ENCODE data around the gene PFAS. TPM values are rescaled to one million over a fixed set of nuclear protein-coding genes. Genes with fewer than 3 reads are reported as not detected.

Gene PFAS
- total RNA-seq, 1 experiment from 2014 or later: 80.6 TPM

DNA sequence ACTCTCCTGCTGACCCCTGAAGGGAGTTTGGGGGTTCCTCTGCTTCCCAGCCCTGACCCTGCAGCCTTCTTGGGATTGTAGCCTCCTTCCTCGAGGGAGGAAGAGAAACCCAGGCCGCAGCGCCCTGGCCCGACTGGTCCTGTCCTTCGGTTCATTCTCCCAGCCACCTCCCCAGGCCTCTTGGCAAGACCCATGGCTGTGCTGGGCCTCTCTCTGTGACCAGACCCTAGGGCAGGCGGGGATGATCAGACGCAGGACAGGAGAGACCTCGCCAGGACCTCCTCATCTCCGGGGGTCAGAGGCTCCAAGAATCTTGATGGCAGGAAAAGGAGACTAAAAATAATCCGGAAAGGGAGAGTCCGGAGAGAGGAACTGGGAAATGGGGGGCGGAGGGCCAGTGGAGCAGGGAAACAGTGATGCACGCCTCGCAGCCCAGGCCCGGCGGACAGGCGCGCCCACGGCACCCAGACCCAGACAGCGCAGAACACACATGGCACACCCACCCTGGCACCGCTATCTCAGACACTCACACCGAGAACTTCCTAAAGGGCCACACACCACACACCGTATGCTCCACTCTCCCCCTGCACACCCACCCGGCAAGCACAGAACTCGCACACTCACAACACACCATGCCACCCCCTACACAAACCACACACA, 62.2 kb downstream of the PFAS start:
- no peaks in the 10 kb centered on the region; the same call in 1 of the 2 replicates for H3K27me3 ChIP-seq (ENCODE audit: insufficient read depth, low read length)
- CTCF ChIA-PET: no interaction called here
- H3K4me2 ChIP-seq (ENCODE audit: low read length): no peak overlapping the region
- ATAC-seq: no peak
- no peak for TF ChIP-seq ZFX (IDR thresholded peaks at IDR 0.05)
- TF ChIP-seq MAX (IDR thresholded peaks at IDR 0.05): no peak
- no peak for TF ChIP-seq POLR2A (IDR thresholded peaks at IDR 0.05; ENCODE audit: borderline replicate concordance, extremely low read depth, insufficient read depth, insufficient read length)
- TF ChIP-seq, protein P1, sequence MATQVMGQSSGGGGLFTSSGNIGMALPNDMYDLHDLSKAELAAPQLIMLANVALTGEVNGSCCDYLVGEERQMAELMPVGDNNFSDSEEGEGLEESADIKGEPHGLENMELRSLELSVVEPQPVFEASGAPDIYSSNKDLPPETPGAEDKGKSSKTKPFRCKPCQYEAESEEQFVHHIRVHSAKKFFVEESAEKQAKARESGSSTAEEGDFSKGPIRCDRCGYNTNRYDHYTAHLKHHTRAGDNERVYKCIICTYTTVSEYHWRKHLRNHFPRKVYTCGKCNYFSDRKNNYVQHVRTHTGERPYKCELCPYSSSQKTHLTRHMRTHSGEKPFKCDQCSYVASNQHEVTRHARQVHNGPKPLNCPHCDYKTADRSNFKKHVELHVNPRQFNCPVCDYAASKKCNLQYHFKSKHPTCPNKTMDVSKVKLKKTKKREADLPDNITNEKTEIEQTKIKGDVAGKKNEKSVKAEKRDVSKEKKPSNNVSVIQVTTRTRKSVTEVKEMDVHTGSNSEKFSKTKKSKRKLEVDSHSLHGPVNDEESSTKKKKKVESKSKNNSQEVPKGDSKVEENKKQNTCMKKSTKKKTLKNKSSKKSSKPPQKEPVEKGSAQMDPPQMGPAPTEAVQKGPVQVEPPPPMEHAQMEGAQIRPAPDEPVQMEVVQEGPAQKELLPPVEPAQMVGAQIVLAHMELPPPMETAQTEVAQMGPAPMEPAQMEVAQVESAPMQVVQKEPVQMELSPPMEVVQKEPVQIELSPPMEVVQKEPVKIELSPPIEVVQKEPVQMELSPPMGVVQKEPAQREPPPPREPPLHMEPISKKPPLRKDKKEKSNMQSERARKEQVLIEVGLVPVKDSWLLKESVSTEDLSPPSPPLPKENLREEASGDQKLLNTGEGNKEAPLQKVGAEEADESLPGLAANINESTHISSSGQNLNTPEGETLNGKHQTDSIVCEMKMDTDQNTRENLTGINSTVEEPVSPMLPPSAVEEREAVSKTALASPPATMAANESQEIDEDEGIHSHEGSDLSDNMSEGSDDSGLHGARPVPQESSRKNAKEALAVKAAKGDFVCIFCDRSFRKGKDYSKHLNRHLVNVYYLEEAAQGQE (IDR thresholded peaks at IDR 0.05; ENCODE audit: low read depth): no peak
- no peak for TF ChIP-seq SIN3A (IDR thresholded peaks at IDR 0.05; ENCODE audit: low read depth)
- TF ChIP-seq JUND (IDR thresholded peaks at IDR 0.05): no peak
- no peak for TF ChIP-seq ATF3 (IDR thresholded peaks at IDR 0.05)
- TF ChIP-seq POLR2AphosphoS5 (IDR thresholded peaks at IDR 0.05; ENCODE audit: low read depth, low read length): no peak
- no peak for TF ChIP-seq TCF7L2 (IDR thresholded peaks at IDR 0.05; ENCODE audit: borderline replicate concordance, extremely low read depth, insufficient read depth, insufficient read length)
- TF ChIP-seq, protein P2, sequence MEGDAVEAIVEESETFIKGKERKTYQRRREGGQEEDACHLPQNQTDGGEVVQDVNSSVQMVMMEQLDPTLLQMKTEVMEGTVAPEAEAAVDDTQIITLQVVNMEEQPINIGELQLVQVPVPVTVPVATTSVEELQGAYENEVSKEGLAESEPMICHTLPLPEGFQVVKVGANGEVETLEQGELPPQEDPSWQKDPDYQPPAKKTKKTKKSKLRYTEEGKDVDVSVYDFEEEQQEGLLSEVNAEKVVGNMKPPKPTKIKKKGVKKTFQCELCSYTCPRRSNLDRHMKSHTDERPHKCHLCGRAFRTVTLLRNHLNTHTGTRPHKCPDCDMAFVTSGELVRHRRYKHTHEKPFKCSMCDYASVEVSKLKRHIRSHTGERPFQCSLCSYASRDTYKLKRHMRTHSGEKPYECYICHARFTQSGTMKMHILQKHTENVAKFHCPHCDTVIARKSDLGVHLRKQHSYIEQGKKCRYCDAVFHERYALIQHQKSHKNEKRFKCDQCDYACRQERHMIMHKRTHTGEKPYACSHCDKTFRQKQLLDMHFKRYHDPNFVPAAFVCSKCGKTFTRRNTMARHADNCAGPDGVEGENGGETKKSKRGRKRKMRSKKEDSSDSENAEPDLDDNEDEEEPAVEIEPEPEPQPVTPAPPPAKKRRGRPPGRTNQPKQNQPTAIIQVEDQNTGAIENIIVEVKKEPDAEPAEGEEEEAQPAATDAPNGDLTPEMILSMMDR (IDR thresholded peaks at IDR 0.05 in 2 of 3, conservative IDR thresholded peaks at IDR 0.05 in 1 of 3; ENCODE audit: borderline replicate concordance in 1 of 3, insufficient read depth in 1 of 3, low read depth in 2 of 3, low read length in 2 of 3): no peak
- TF ChIP-seq CBX3 (IDR thresholded peaks at IDR 0.05; ENCODE audit: low read depth): no peak
- no peak for TF ChIP-seq CEBPB (IDR thresholded peaks at IDR 0.05; ENCODE audit: low read depth)
- TF ChIP-seq EZH2 (IDR thresholded peaks at IDR 0.05): no peak
- TF ChIP-seq SRF (IDR thresholded peaks at IDR 0.05; ENCODE audit: low read depth): no peak
- TF ChIP-seq, protein P3, sequence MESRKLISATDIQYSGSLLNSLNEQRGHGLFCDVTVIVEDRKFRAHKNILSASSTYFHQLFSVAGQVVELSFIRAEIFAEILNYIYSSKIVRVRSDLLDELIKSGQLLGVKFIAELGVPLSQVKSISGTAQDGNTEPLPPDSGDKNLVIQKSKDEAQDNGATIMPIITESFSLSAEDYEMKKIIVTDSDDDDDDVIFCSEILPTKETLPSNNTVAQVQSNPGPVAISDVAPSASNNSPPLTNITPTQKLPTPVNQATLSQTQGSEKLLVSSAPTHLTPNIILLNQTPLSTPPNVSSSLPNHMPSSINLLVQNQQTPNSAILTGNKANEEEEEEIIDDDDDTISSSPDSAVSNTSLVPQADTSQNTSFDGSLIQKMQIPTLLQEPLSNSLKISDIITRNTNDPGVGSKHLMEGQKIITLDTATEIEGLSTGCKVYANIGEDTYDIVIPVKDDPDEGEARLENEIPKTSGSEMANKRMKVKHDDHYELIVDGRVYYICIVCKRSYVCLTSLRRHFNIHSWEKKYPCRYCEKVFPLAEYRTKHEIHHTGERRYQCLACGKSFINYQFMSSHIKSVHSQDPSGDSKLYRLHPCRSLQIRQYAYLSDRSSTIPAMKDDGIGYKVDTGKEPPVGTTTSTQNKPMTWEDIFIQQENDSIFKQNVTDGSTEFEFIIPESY (IDR thresholded peaks at IDR 0.05; ENCODE audit: extremely low read depth, insufficient replicate concordance, low read length): no peak
- no peak for TF ChIP-seq ZNF274 (IDR thresholded peaks at IDR 0.05; ENCODE audit: low read depth, low read length)
- TF ChIP-seq EGR1 (IDR thresholded peaks at IDR 0.05; ENCODE audit: low read depth): no peak
- intact Hi-C loops (cut with micrococcal nuclease): no loop called here
- no peak overlapping the region for H2AFZ ChIP-seq (ENCODE audit: low read depth, low read length, poor library complexity, severe bottlenecking)
- H3K36me3 ChIP-seq (ENCODE audit: control insufficient read depth in 1 of 2, insufficient read depth in 2 of 2, low read length in 2 of 2): no peaks in the 10 kb centered on the region
- POLR2A ChIA-PET: interaction anchor here (0.9 kb wide), 1 partner anchor 16 kb away, joined by 3 read pairs; the partner anchor contains the start of gene SLC25A35
- RAD21 ChIA-PET (ENCODE audit: low non-redundant PET in 1 of 2, low total read pairs in 2 of 2, uncharacterized antibody in 2 of 2, unreplicated experiment in 2 of 2): no interaction called here
- H3K4me3 ChIP-seq (replicated peaks in 1 of 2; ENCODE audit: low read depth in 1 of 2, low read length in 2 of 2): no peak overlapping the region
- H3K79me2 ChIP-seq (ENCODE audit: insufficient read depth, low read length): no peaks in the 10 kb centered on the region
- H3K27ac ChIP-seq (ENCODE audit: low read depth, low read length): no peak overlapping the region
- no peak overlapping the region for H3K9ac ChIP-seq (ENCODE audit: low read length)
- no peaks in the 10 kb centered on the region for H3K9me2 ChIP-seq (ENCODE audit: insufficient read depth)
- no peaks in the 10 kb centered on the region for H4K20me1 ChIP-seq (ENCODE audit: insufficient read depth)
- no TSS peak for BruUV-seq (replicated peaks)
- H3K9me3 ChIP-seq (ENCODE audit: control insufficient read depth in 1 of 2, insufficient read depth in 1 of 2, low read depth in 1 of 2, low read length in 2 of 2): no peaks in the 10 kb centered on the region
- no peaks in the 10 kb centered on the region for H3K4me1 ChIP-seq (ENCODE audit: control insufficient read depth in 1 of 2, insufficient read depth in 2 of 2, low read length in 2 of 2)
- no peak for DNase-seq (ENCODE audit: low read depth, low spot score)

Data from HCT116 (cell line).